ENCODE results near the gene FBXO22. TPM values are rescaled to one million over a fixed set of nuclear protein-coding genes. Genes with fewer than 3 reads are reported as not detected.

FBXO22 gene
- total RNA-seq, 1 donor from 2014 or later = 31.6 TPM

DNA sequence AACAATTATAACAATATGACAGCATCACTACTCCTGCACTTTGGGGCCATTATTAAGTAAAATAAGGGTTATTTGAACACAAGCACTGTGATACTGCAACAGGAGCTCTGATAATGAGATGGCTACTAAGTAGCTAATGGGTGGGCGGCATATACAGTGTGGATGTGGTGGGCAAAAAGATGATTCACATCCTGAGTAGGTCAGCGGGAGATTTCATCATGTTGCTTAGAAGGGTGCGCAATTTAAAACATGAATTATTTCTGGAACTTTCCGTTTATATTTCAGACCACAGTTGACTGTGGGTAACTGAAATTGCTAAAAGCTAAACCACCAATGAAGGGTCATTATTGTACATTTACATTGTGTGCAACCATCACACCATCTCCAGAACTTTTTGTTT lies 42.3 kb downstream of the FBXO22 start:
- H3K27me3 Mint-ChIP-seq (ENCODE audit: unreplicated experiment) = peaks cover 2% of the 10 kb centered on the region
- H3K4me3 Mint-ChIP-seq (ENCODE audit: unreplicated experiment) = no peak overlapping the region
- H3K9me3 Mint-ChIP-seq (ENCODE audit: unreplicated experiment) = no peaks in the 10 kb centered on the region
- no peak for DNase-seq (ENCODE audit: low spot score)
- TF ChIP-seq, protein P1, sequence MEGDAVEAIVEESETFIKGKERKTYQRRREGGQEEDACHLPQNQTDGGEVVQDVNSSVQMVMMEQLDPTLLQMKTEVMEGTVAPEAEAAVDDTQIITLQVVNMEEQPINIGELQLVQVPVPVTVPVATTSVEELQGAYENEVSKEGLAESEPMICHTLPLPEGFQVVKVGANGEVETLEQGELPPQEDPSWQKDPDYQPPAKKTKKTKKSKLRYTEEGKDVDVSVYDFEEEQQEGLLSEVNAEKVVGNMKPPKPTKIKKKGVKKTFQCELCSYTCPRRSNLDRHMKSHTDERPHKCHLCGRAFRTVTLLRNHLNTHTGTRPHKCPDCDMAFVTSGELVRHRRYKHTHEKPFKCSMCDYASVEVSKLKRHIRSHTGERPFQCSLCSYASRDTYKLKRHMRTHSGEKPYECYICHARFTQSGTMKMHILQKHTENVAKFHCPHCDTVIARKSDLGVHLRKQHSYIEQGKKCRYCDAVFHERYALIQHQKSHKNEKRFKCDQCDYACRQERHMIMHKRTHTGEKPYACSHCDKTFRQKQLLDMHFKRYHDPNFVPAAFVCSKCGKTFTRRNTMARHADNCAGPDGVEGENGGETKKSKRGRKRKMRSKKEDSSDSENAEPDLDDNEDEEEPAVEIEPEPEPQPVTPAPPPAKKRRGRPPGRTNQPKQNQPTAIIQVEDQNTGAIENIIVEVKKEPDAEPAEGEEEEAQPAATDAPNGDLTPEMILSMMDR (IDR thresholded peaks at IDR 0.05; ENCODE audit: unreplicated experiment) = no peak
- H3K27ac Mint-ChIP-seq (ENCODE audit: unreplicated experiment) = no peak overlapping the region
- no peaks in the 10 kb centered on the region for H3K36me3 Mint-ChIP-seq (ENCODE audit: low read depth, unreplicated experiment)
- H3K4me1 Mint-ChIP-seq (ENCODE audit: unreplicated experiment) = no peaks in the 10 kb centered on the region

DNA sequence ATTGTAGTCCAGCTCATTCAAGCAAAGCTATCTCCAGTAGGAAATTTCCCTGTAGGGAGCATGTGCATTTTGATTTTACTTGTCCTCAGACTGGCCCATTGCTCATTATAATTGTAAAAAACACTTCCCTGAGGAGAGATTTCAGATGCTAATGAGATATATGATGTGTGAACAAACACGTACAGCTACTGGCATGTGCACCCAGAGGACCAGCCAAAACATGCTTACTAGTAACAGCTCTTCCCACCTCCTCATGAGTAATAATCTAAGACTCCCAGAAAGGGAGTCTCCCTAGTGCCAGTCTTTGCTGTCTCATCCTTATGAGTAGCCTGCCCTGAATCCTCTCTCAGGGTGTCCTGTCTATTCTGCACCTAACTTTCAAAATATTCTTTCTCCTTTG lies 43.4 kb downstream of the FBXO22 start:
- H3K4me1 Mint-ChIP-seq (ENCODE audit: unreplicated experiment) = no peaks in the 10 kb centered on the region
- TF ChIP-seq, protein P1 (IDR thresholded peaks at IDR 0.05; ENCODE audit: unreplicated experiment) = no peak
- H3K27ac Mint-ChIP-seq (ENCODE audit: unreplicated experiment) = no peak overlapping the region
- no peaks in the 10 kb centered on the region for H3K27me3 Mint-ChIP-seq (ENCODE audit: unreplicated experiment)
- no peaks in the 10 kb centered on the region for H3K36me3 Mint-ChIP-seq (ENCODE audit: low read depth, unreplicated experiment)
- no peak overlapping the region for H3K4me3 Mint-ChIP-seq (ENCODE audit: unreplicated experiment)
- DNase-seq (ENCODE audit: low spot score) = no peak
- H3K9me3 Mint-ChIP-seq (ENCODE audit: unreplicated experiment) = no peaks in the 10 kb centered on the region

DNA sequence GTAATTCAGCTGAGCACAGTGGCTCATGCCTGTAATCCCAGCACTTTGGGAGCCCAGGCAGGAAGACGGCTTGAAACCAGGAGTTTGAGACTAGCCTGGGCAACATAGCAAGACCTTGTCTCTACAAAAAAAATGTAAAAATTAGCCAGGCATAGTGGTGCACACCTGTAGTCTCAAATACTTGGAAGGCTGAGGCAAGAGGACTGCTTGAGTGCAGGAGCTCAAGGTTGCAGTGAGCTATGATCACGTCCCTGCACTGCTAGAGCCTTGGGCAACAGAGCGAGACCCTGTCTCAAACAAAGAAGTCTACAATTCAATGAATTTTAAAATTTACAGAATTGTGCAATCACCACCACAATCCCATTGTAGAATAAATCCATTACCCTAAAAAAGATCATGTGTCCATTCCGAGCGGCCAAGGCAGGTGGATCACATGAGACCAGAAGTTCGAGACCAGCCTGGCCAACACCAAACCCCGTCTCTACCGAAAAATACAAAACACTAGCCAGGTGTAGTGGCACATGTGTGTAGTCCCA lies 45.2 kb downstream of the FBXO22 start:
- H3K9me3 Mint-ChIP-seq (ENCODE audit: unreplicated experiment) = no peaks in the 10 kb centered on the region
- no peaks in the 10 kb centered on the region for H3K36me3 Mint-ChIP-seq (ENCODE audit: low read depth, unreplicated experiment)
- no peak overlapping the region for H3K4me3 Mint-ChIP-seq (ENCODE audit: unreplicated experiment)
- H3K27ac Mint-ChIP-seq (ENCODE audit: unreplicated experiment) = no peak overlapping the region
- no peaks in the 10 kb centered on the region for H3K27me3 Mint-ChIP-seq (ENCODE audit: unreplicated experiment)
- TF ChIP-seq, protein P1 (IDR thresholded peaks at IDR 0.05; ENCODE audit: unreplicated experiment) = no peak
- DNase-seq (ENCODE audit: low spot score) = no peak
- H3K4me1 Mint-ChIP-seq (ENCODE audit: unreplicated experiment) = no peaks in the 10 kb centered on the region

DNA sequence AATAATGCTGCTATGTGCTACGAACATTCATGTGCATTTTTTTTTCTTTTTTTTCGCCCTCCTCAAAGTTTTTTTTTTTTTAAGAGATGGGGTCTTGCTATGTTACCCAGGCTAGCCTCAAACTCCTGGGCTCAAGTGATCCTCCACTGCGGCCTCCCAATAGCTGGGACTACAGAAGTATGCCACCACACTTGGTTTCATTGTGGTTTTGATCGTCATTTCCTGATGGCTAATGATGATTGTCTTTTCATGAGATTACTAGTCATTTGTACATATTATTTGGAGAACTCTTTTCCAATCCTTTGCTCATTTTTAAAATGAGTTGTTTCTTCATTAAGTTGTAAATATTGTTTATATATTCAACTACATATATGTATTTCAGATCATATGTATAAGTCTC lies 48.8 kb downstream of the FBXO22 start:
- H3K9me3 Mint-ChIP-seq (ENCODE audit: unreplicated experiment) = no peaks in the 10 kb centered on the region
- no peaks in the 10 kb centered on the region for H3K4me1 Mint-ChIP-seq (ENCODE audit: unreplicated experiment)
- TF ChIP-seq, protein P1 (IDR thresholded peaks at IDR 0.05; ENCODE audit: unreplicated experiment) = no peak
- DNase-seq (ENCODE audit: low spot score) = no peak
- no peaks in the 10 kb centered on the region for H3K36me3 Mint-ChIP-seq (ENCODE audit: low read depth, unreplicated experiment)
- H3K27me3 Mint-ChIP-seq (ENCODE audit: unreplicated experiment) = no peaks in the 10 kb centered on the region
- H3K4me3 Mint-ChIP-seq (ENCODE audit: unreplicated experiment) = no peak overlapping the region
- no peak overlapping the region for H3K27ac Mint-ChIP-seq (ENCODE audit: unreplicated experiment)

DNA sequence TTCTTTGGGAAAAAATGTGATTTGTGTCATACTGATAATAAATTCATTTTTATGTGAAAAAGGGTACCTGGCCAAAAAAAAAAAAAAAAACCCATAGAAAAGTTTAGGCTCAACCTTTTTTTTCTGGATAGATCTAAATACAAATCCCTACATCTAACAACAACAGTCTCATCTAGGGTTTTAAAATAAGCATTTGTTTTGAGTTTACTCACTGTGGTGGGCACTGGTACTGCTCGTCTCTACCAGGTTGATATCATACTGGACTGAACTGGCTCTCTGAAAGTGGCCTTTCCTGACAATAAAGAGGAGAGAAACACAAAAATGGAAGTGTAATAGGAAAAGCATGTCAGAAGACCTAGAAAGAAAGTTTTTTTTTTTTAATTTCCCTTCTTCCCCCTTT lies 52.0 kb downstream of the FBXO22 start:
- Mint-ChIP-seq H3K27me3 (ENCODE audit: unreplicated experiment) (peaks cover 2% of the 10 kb centered on the region), H3K36me3 (ENCODE audit: low read depth, unreplicated experiment) (no peaks in the 10 kb centered on the region), H3K27ac (ENCODE audit: unreplicated experiment) (no peak overlapping the region), H3K4me3 (ENCODE audit: unreplicated experiment) (no peak overlapping the region), H3K9me3 (ENCODE audit: unreplicated experiment) (no peaks in the 10 kb centered on the region), H3K4me1 (ENCODE audit: unreplicated experiment) (no peaks in the 10 kb centered on the region)
- DNase-seq (ENCODE audit: low spot score) = no peak
- TF ChIP-seq, protein P1 (IDR thresholded peaks at IDR 0.05; ENCODE audit: unreplicated experiment) = no peak

Measured in endothelial cell (in vitro differentiated cells).